GM18868 (cell line): ENCODE results near the gene KLHL42.

Source experiments
- ATAC-seq: cut with Tn5 transposase; IDR thresholded peaks from one replicate; pipeline ENCODE4 v1.9.1; 2021; ENCODE audit warnings: mild to moderate bottlenecking, moderate library complexity; ENCODE audit not compliant: unreplicated experiment

Gene KLHL42

GRCh38 chr12:27780612-27781408 is 777 bp downstream of the KLHL42 start:
- peak; percentile 31 for ATAC-seq

- no peak for ATAC-seq
Measured at GRCh38 chr12:27781680-27782079, 1.6 kb downstream of the KLHL42 start.

GRCh38 chr12:27782481-27782880 is 2.4 kb downstream of the KLHL42 start:
- ATAC-seq, result no peak

- no peak for ATAC-seq
Measured at GRCh38 chr12:27785882-27786570, 6.0 kb downstream of the KLHL42 start.

GRCh38 chr12:27787559-27787958 is 7.5 kb downstream of the KLHL42 start:
- ATAC-seq, result no peak

GRCh38 chr12:27790179-27790578 is 10.1 kb downstream of the KLHL42 start:
- no peak for ATAC-seq

GRCh38 chr12:27794818-27795584 is 15.0 kb downstream of the KLHL42 start:
- no peak for ATAC-seq

GRCh38 chr12:27796128-27796527 is 16.1 kb downstream of the KLHL42 start:
- no peak for ATAC-seq

DNA sequence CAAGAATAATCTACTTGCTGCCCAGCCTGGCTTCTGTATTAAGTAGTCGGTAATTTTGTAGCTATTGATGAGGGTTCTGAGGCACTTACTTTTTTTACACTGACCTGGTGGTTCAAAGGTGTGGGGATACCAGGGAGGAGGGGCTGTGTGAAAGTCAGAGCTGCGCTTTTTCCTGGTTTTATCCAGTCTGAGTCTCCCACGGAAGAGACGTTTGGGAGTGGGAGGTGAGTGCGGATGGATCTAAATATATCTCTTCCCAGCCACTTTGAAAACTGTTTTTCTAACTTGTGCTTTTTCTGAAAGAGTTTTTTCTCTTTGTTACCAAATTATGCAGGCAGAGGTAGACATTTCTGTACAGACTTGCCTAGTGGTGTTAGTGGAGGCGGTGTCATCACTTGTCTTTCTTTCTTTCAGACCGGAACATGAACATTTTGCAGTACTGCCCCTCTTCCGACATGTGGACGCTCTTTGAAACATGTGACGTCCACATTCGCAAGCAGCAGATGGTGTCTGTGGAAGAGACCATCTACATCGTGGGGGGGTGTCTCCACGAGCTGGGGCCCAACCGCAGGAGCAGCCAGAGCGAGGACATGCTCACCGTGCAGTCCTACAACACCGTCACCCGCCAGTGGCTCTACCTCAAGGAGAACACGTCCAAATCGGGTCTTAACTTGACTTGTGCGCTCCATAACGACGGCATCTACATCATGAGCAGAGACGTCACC is 17.4 kb downstream of the KLHL42 start:
- ATAC-seq, result no peak

DNA sequence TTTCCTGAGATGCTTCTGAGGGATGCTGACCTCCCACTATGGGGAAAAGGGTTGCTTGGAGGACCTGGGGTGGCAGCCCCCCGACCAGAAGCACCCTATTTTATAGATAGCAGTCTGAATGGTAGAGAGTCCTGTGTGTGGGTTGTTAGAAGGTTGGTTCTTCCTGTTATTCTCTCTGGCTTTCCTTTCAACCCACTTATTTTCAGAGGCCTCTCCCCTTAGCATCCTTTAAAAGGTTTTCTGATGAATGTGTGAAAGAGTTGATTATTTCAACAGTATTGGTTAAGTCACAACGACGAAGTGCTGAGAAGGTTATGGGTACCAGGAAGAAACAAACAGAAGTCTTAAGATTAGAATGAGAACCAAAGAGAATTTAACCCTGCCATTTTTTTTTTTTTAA is 20.8 kb downstream of the KLHL42 start:
- ATAC-seq, result no peak

- no peak for ATAC-seq
Measured at GRCh38 chr12:27801630-27802029, 21.6 kb downstream of the KLHL42 start.

- ATAC-seq, result no peak
Measured at GRCh38 chr12:27802511-27802910, 22.5 kb downstream of the KLHL42 start.

DNA sequence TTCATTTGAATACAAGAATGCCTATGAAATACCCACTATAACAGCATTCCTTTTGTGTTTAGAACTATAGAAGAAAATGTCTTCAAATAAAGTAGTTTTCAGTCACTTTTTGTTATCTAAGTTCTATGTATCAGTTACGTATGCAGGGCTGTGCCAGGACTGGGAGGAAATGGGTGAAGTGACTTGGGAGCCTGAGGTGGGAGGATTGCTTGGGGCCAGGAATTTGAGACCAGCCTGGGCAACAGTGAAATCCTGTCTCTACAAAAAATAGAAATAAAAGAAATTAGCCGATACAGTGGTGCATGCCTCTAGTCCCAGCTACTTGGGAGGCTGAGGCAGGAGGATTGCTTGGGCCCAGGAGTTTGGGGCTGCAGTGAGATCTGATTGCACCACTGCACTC is 22.9 kb downstream of the KLHL42 start:
- ATAC-seq, result no peak

DNA sequence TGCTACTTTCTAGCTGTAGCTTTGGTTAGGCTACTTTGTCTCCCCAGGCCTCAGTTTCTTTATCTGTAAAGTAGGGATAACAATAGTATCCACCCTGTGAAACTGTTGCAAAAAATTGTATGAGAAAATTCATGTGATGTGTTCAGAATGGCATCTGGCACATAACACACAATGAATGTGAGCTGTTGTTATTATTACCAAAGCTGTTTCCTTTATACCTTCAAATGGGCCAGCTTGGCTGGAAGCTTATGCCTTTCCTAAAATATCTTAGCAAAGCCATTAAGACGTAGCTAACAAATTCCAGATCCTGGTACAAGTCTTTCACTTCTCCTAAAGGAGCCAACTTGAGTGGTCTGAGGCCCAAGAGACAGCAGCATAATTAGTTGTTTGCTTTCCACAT is 25.2 kb downstream of the KLHL42 start:
- no peak for ATAC-seq

- ATAC-seq, result no peak
Measured at GRCh38 chr12:27806259-27806658, 26.2 kb downstream of the KLHL42 start.

DNA sequence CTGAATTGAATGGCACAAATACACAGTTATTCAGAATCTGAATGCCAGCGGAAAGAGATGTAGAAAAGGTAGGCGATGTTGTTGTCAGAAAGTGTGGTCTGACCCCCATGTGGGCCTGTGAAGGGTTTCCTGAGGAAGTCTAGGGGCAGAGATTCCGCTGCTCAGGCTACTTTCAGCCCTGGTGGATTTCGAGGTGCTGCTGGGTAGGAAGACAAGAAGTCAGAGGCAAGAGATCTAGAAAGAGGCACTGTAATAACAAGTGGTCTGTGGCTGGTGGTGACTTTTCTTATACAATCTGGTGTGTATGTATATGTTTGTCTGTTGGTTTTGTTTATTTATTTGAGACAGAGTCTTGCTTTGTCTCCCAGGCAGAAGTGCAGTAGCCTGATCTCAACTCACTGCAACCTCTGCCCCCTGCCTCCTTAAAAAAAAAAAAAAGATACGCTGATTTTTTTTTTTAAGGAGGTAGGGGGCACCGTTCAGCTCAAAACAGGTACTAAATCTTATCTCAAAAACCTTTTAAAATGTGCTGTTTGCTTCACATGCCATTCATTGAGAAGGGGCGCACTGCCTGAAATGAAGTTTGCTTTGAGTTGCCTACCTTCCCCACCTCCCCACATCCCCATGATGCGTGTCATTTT is 27.1 kb downstream of the KLHL42 start:
- ATAC-seq, result no peak

GRCh38 chr12:27808841-27809240 is 28.8 kb downstream of the KLHL42 start:
- no peak for ATAC-seq

DNA sequence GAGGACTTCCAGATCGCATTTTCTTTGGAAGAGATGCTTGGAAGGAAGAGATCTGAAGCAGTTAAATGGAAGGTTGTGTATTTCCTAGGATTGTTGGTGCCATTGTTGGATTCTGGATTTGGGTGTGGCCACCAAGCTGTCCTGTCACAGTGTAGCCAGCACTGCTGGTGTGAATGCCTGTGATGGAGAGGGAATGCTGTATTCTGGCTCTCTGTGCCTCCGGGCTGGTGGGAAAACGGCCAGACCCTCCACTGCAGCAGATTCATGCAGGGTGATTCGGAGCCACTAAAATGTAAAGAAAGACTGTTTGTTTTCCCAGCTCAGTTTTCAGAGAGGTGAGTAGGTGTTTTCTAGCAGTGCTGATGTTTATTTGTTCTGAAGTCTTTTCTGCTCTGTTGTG is 30.7 kb downstream of the KLHL42 start:
- ATAC-seq, result no peak

DNA sequence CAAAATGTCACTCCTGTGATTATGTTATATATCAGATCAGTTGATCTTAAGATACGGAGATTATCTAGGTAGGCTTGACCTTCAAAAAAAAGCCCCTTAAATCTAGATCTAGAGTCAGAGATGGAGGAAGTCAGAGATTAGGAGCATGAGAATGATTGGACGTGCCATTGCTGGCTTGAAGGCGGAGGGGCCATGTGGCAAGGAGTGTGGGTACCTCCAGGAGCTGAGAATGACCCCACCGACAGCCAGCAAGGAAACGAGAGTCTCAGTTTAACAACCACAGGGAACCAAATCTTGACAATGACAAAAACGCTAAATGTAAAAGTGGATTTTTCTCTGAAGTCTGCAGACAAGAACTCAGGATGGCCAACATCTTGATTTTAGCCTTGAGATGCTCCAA is 32.5 kb downstream of the KLHL42 start:
- no peak for ATAC-seq

GRCh38 chr12:27814411-27814810 is 34.4 kb downstream of the KLHL42 start:
- no peak for ATAC-seq
